OCI-LY3 (cell line): ENCODE data around the gene C20orf173.

Experiments used
- EZH2phosphoT487 ChIP-seq: fragments of 200-600 bp; shearing (Covaris generic); IDR thresholded peaks from 2 replicates; pipeline ENCODE4 v1.6.1; 2018; ENCODE audit warnings: antibody characterized with exemption, mixed run types, low read depth
- TF ChIP-seq, protein P1 (sequence below): fragments of 200-600, 300-600 bp; sonication (generic); IDR thresholded peaks from 2 replicates; pipeline ENCODE4 v1.5.1; 2014; ENCODE audit warnings: antibody characterized with exemption, low read length, low read depth

DNA sequence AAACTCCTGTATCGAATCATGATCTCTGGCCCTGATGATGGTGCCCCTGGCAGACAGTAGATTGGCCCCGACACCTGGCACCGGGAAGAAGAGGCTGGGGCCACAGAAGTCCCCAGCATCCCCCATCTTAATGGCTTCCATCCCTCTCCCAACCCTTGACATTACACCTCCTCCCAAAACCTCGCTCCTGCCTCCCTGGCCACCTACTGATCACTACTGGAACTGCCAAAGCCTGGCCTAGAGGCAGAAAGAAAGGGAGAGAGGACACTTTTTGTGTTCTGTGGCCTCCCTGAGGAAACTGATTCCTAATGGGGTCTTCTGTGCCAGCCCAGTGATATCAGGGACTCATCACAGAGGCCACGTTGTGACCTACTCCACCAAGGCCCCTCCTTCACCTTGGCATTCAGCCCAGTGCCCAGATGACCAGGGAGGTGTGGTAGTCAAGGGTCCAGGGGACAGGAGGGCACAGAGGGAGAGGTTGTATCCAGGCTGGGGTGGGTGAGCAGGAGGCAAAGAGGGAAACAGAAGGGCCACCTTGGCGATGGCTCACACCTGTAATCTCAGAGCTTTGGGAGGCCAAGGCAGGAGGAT, 6.1 kb downstream of the C20orf173 start:
- no peak for TF ChIP-seq EZH2phosphoT487
- TF ChIP-seq, protein P1, sequence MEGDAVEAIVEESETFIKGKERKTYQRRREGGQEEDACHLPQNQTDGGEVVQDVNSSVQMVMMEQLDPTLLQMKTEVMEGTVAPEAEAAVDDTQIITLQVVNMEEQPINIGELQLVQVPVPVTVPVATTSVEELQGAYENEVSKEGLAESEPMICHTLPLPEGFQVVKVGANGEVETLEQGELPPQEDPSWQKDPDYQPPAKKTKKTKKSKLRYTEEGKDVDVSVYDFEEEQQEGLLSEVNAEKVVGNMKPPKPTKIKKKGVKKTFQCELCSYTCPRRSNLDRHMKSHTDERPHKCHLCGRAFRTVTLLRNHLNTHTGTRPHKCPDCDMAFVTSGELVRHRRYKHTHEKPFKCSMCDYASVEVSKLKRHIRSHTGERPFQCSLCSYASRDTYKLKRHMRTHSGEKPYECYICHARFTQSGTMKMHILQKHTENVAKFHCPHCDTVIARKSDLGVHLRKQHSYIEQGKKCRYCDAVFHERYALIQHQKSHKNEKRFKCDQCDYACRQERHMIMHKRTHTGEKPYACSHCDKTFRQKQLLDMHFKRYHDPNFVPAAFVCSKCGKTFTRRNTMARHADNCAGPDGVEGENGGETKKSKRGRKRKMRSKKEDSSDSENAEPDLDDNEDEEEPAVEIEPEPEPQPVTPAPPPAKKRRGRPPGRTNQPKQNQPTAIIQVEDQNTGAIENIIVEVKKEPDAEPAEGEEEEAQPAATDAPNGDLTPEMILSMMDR, result peak; percentile 53
